GM18951 (cell line): ENCODE measurements around the gene GRAMD1A.

ENCODE experiments used
- POLR2A ChIP-seq: IDR thresholded peaks from 4 replicates; pipeline ENCODE4 v1.6.1; 2011; ENCODE audit warnings: mild to moderate bottlenecking; ENCODE audit not compliant: insufficient read length, insufficient read depth; ENCODE audit errors: extremely low read depth
- in situ Hi-C: fragments of 300-500 bp; cut with MboI; formaldehyde crosslinking; loops from one replicate; pipeline ENCODE4 v1.12.0; 2022; ENCODE audit warnings: low sequenced_read_pairs, mixed read lengths, inconsistent platforms; ENCODE audit not compliant: unreplicated experiment

GRAMD1A gene

DNA sequence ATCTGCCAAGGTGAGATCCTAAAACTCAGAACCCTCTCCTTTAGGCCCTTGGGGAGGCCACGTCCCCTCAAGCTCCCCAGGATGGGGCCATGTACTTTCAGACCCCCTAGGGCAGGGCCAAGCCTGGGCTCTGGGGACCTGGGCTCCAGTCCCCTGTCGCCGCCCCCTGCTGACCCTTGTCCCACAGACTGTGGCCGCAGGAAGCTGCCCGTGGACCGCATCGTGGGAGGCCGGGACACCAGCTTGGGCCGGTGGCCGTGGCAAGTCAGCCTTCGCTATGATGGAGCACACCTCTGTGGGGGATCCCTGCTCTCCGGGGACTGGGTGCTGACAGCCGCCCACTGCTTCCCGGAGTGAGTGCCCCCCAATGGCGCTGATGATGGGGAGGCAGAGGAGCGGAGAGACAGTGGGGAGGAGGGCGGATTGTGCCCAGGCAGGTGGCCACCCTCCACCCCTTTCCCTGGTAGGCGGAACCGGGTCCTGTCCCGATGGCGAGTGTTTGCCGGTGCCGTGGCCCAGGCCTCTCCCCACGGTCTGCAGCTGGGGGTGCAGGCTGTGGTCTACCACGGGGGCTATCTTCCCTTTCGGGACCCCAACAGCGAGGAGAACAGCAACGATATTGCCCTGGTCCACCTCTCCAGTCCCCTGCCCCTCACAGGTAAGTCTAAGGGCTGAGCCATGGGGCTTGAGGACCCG, 60.2 kb downstream of the GRAMD1A start:
- no peak for TF ChIP-seq POLR2A
- in situ Hi-C loops: no loop called here

DNA sequence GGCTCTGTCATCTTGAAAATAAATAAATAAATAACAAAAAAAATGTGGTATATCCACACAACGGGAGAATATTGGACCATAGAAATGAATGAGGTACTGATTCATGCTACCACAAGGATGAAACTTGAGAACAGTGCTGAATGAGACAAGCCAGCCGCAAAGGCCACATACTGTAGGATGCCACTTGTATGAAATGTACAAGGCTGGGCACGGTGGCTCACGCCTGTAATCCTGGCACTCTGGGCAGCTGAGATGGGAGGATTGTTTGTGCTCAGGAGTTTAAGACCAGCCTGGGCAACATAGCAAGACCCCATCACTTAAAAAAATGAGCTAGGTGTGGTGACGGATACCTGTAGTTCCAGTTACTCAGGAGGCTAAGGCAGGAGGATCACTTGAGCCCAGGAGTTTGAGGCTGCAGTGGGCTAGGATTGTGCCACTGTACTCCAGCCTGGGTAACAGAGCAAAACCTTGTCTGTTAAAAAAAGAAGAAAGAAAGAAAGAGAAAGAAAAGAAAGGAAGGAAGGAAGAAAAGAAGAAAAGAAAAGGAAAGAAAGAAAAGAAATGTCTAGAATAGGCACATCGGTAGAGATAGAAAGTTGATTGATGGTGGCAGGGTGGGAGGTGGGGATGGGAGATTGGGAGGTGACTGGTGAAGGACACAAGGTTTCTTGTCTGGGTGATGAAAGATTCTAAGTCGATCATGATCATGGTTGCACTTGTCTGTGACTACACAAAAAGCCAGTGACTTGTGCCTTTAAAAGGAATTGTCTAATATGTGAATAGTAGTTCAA, 61.7 kb downstream of the GRAMD1A start:
- TF ChIP-seq POLR2A: no peak
- in situ Hi-C loops: no loop called here

DNA sequence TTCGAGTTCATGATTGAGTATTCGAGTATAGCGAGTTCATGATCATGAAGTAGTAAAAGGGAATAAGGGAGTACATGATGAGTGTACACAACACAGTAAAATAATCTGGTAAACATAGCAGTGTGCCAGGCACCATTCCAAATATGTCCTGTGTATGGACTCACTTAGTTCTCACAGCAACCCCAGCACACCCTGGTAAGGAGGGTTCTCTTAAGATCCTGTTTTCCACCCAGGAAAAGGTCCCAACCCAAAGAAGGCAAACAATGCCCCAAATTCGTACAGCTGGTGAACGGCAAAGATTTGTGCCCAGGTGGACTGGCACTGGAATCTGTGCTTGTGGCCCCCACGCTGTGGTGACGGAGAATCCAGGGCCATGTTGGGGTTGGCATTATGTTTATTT, 62.8 kb downstream of the GRAMD1A start:
- in situ Hi-C loops: no loop called here
- no peak for TF ChIP-seq POLR2A

DNA sequence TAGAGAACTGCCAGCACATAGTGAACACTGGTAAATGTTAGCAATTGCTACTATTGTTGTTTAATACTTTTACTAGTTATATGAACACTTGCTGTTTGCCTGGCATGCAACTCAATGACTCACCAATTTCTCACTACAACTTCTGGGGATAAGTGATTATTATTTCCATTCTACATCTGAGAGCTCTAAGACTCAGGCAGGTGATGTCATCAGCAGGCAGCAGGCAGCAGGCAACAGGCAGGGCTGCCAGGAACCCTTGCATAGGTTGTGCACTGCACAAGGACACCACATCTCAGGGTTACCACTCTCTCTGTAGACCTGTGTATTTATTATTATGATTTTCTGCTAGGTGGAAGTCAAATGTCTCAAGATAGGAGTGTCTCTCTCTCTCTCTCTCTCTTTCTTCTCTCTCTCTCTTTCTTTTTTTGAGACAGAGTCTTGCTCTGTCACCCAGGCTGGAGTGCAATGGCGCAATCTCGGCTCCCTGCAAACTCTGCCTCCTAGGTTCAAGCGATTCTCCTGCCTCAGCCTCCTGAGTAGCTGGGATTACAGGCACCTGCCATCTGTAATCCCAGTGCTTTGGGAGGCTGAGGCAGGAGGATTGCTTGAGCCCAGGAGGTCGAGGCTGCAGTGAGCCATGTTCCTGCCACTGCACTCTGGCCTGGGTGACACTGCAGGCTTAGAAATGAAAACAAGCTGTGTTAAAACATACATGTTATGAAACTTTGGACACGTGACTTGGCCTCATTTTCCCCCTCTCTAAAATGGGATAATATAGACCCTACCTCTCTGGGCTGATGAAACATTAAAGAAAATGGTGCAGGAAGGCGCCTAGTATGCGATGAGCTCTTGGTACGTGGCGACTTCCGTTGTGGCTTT, 64.1 kb downstream of the GRAMD1A start:
- no peak for TF ChIP-seq POLR2A
- in situ Hi-C loops: no loop called here

- in situ Hi-C loops: no loop called here
- TF ChIP-seq POLR2A: no peak
Measured at GRCh38 chr19:35065574-35065973, 65.5 kb downstream of the GRAMD1A start.

GRCh38 chr19:35066121-35066520, 66.0 kb downstream of the GRAMD1A start:
- no peak for TF ChIP-seq POLR2A
- in situ Hi-C loops: no loop called here

GRCh38 chr19:35066691-35067563, 66.8 kb downstream of the GRAMD1A start:
- in situ Hi-C loops: no loop called here
- TF ChIP-seq POLR2A: no peak

DNA sequence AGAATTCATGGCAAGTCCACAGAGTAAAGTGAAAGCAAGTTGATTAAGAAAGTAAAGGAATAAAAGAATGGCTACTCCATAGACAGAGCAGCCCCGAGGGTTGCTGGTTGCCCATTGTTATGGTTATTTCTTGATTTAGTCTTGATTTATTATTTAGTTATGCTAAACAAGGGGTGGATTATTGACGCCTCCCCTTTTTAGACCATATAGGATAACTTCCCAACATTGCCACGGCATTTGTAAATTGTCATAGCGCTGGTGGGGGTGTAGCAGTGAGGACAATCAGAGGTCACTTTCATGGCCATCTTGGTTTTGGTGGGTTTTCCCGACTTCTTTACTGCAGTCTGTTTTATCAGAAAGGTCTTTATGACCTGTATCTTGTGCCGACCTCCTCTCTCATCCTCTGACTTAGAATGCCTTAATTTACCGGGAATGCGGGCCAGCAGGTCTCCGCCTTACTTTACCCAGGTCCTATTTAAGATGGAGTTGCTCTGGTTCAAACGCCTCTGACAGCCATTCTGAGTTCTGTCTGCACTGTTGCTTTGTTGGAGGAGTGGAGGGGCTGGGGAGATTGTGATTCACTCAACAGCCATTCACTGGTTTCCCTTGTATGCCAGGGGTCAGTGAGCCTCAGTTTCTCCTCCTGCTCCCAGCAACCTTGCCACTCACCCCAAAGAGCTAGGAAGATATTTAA, 69.0 kb downstream of the GRAMD1A start:
- TF ChIP-seq POLR2A: no peak
- in situ Hi-C loops: no loop called here

DNA sequence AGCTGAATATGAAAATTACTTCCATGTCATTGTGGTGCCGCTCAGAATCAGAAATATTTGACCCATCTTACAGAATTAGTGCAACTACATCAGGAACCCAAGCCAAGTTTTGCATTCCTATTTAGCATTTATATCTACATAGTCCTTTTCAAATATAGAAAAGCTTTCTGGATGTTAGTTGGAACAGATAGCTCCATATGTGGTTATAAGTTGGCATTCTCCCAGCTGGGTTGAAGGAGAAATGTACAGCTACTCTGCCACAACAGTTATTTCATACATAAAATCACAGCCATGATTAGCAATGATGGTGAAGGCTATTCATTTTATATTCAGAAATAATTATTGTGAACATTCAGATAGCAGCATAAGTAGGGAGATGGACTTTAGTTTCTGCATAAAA, 69.6 kb downstream of the GRAMD1A start:
- TF ChIP-seq POLR2A: no peak
- in situ Hi-C loops: no loop called here

GRCh38 chr19:35070471-35070870, 70.3 kb downstream of the GRAMD1A start:
- in situ Hi-C loops: no loop called here
- TF ChIP-seq POLR2A: no peak

DNA sequence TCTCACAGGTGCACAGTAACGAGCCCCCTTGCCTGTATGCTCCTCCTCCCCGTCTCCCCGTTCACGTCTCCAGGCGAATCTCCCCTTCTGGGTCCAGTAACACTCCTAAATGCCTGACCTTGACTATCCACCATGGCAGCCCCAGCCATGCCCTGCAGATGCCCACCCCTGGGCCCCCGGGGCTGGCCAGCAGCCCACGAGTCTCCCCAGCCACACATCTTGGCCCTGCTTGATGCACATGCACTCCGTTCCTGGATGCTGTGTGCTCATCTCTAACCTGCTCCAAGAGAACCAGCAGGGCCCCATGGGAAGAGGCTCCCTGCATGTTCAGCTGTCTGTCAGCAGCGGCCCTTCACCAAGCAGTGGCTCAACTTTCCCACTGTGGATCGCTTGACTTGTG, 73.4 kb downstream of the GRAMD1A start:
- no peak for TF ChIP-seq POLR2A
- in situ Hi-C loops: no loop called here

GRCh38 chr19:35073941-35074340, 73.8 kb downstream of the GRAMD1A start:
- in situ Hi-C loops: no loop called here
- TF ChIP-seq POLR2A: no peak
